ENCODE data around the gene SAMD10.
"Not testable (repeated sequence)": the region's sequence is repeated elsewhere in the genome, so short reads cannot be mapped to it uniquely, and the experiment has no call there.

SAMD10 gene

DNA sequence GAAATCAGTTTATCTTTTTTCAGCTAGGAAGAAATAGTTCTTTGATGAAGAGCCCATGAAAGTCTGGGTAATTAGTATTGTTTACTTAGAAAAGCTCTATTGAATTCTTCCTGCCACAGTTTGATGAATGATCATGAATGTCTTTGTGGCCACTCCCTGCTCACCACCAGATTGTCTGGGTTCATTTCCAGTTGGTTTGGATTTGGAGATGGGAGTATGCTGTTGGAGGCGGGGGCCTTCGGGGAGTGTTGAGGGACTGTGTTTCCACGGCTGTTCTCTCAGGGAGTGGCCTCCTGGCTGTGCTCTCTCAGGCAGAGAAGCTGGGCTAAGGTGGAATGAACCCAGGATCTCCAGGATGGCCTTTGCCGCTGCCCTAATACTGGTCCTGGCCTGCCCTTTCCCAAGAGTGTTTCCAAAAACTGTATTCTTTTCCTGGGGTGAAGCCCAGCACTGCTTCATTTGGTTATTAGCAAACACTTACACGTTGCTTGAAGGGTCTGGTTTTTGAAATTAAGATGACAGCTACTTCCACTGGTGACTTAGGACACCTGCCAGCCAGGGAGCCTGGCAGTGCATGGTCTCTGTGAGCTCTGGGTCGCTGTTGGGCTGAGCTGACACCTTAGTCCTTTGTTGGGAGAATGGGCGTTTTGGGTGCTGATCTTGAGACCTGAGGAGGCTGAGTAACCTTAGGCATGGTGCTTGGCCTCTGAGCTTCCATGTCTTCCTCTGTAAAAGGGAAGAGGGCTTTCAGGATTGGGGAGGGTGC is 24.7 kb upstream of the SAMD10 start:
- no peak overlapping the region for H3K4me3 ChIP-seq (ENCODE audit: low read depth, low read length)
- no peak for DNase-seq (ENCODE audit: low read depth)

DNA sequence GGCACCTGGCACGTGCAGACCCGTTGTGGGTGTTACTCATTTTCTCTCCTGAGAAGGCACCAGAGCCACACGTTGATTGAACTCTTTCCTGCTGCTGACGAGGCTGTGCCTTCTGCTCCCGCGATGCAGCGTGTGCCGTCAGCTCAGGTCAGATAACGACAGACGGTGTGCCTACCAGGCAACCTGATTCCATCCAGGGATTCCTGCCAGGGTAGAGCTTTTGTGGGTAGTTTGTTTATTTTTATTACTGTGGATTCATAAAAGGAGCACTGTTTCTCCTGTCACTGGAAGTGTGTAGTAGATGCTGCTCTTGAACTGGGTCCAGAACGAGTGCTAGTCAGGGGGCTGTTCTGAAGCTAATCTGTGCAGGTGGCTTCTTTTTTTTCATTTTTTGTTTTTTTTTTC is 22.2 kb upstream of the SAMD10 start:
- no peak overlapping the region for H3K4me3 ChIP-seq (ENCODE audit: low read depth, low read length)

GRCh38 chr20:64000906-64001305 is 21.5 kb upstream of the SAMD10 start:
- no peak overlapping the region for H3K4me3 ChIP-seq (ENCODE audit: low read depth, low read length)

More for the DNA sequence above, 22.2 kb upstream of the SAMD10 start:
- DNase-seq (ENCODE audit: low read depth) = no peak

DNA sequence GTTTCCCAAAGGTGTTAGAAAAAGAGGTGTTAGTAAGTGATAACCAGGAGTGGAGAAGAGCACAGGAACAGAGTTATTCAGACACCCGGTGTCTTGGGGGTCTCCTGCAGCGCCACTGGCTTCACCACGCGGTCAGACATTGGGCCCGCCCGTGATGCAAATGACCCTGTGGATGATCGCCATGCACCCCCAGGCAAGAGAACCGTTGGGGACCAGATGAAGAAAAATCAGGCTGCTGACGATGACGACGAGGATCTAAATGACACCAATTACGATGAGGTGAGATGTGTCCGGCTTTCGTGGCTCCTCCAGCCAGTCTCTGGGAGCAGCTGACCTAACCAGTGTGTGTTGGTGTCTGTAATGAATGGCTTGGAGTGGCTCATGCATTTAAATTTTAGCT is 3.5 kb upstream of the SAMD10 start:
- DNase-seq (ENCODE audit: low read depth) = no peak
- no peak overlapping the region for H3K4me3 ChIP-seq (ENCODE audit: low read depth, low read length)

More at GRCh38 chr20:64000906-64001305, 21.5 kb upstream of the SAMD10 start:
- DNase-seq (ENCODE audit: low read depth) = no peak

- H3K4me3 ChIP-seq (ENCODE audit: low read depth, low read length) = peak within 1 kb of the TSS; percentile 92
- DNase-seq (ENCODE audit: low read depth) = peak; percentile 81
Measured at GRCh38 chr20:63980806-63981728, 1.6 kb upstream of the SAMD10 start, which contains the start of gene PRPF6. Gene PRPF6 (plus strand): TSS chr20:63981132. CDS start chr20:63981246, 114 bp downstream.

- H3K4me3 ChIP-seq (ENCODE audit: low read depth, low read length) = peak overlapping the region; percentile 92
- DNase-seq (ENCODE audit: low read depth) = no peak
Measured at GRCh38 chr20:63980317-63980805, 919 bp upstream of the SAMD10 start.

DNA sequence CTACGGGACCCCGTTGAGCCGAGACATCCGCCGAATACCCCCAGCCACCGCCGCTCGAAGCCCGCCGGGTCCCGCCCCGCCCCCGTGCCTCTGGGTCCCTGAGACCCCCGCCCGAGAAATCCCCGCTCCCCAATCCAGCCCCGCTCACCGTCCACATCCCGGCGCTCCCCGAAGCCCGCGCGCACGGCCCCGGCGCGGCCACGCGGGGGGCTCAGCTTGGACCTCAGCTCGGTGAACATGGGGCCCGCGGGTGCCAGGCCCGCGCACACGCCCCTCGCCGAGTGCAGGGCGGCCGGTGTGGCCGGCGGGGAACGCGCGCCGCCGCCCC is 249 bp downstream of the SAMD10 start:
- no peak for DNase-seq (ENCODE audit: low read depth)
- peak overlapping the region; percentile 49 for H3K4me3 ChIP-seq (ENCODE audit: low read depth, low read length)

- DNase-seq (ENCODE audit: low read depth) = no peak
- H3K4me3 ChIP-seq (ENCODE audit: low read depth, low read length) = peak overlapping the region; percentile 49
Measured at GRCh38 chr20:63978319-63979228, 868 bp downstream of the SAMD10 start.

DNA sequence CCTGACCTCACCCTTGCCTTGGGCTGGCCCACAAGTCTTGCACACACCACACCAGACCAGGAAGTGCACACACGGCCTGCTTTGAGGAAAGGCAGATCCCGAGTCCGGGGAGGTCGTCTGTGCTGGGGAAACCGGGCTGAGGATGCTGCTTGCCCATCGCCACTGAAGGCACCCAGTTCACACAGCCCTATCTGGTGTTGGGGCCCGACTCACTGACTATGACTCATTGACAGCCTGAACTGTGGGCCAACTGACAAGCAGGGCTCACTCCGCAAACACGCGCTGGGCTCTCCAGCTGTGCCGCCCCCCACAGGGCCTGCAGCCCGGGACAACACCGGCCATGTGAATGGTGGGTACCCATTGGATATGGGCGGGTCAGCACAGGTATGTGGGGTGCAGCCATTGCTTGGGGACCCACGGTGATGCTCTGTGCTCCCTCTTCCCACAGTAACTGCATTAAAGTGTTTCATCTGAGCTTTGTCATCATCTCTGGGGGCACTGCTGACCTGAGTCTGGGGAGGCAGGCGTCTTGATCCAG is 1.6 kb downstream of the SAMD10 start:
- no peak for DNase-seq (ENCODE audit: low read depth)

GRCh38 chr20:63976980-63977738 is 2.3 kb downstream of the SAMD10 start:
- DNase-seq (ENCODE audit: low read depth) = no peak
- no peak overlapping the region for H3K4me3 ChIP-seq (ENCODE audit: low read depth, low read length)

More for the DNA sequence above, 1.6 kb downstream of the SAMD10 start:
- no peak overlapping the region for H3K4me3 ChIP-seq (ENCODE audit: low read depth, low read length)

DNA sequence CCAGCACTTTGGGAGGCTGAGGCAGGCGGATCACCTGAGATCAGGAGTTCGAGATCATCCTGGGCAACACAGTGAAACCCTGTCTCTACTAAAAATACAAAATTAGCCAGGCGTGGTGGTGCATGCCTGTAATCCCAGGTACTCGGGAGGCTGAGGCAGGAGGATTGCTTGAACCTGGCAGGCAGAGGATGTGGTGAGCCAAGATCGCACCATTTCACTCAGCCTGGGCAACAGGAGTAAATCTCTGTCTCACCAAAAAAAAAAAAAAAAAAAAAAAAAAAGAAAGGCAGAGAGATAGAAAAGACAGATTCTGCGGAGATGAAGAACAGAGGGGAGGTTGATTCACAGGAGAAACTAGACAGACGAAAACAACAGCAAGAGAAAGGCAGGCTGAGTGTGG is 2.9 kb downstream of the SAMD10 start:
- H3K4me3 ChIP-seq (ENCODE audit: low read depth, low read length); DNase-seq (ENCODE audit: low read depth): not testable (repeated sequence)

DNA sequence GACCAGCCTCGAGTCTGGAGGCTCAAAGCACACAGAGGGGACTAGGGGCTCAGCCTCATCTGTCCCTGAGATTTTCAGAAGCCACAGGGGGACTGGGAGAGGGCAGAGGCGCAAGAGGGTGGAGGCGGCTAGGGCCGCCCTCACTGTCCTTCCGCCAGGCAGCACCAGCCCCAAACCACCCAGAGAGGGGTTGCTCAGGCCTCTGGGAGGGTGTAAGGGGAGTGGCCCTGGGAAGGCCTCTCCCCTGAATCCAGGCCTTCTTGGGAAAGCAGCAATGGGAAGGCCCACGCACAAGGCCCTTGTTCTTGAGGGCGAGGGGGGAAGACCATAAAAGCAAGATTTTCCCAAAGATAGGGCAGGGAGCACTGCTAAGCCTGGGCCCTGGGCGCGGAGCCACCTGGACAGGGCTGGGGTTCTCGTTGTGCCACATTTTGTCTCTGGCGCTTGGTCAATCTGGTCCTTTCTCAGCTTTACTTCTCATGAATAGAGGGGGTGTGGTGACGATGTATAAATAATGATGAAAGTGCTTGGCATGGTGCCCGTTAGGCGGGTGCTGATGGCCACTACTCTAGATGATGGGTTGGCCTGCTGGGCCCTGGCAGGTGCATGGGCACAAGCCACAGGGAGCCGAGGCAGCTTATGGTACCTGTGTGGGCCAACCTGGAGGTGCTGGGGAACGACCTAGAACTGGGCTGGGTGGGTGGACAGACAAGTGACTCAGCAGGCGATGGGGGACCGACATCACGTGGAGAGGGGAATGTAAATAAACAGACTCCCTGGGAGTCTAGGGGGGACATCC is 4.8 kb downstream of the SAMD10 start:
- no peak overlapping the region for H3K4me3 ChIP-seq (ENCODE audit: low read depth, low read length)
- no peak for DNase-seq (ENCODE audit: low read depth)

DNA sequence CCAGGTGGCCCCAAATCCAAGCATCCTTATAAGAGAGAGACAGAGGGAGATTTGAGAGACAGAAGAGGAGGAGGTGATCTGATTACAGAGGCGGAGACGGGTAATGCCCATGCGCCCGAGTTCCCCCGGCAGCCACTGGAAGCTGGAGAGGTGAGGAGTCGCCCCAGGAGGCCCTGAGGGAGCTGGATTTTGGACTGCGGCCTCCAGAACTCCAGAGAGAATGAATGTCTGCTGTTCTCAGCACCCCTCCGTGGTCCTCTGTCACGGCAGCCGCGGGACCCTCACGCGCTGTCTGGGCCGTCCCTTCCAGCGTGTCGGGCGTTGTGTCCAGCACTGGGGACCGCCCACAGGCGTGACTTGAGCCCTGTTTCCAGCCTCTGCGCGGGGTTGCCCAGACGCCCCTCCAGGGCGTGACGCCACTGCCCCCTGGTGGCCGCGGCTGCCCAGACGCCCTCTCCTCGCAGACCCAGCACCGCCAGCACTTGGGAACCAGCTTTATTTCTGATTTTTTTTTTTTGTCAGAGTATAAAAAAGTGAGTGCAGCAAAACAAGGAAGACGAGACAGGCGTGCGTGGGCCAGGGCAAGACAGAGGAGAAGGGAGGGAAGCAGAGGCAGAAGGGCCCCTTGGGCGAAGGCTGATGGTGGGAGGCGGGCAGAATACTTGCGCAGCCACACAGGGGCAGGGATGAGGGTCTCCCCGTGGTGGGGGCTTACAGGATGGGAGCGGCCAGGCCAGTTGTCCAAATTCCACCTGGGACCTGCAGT is 5.6 kb downstream of the SAMD10 start:
- peak overlapping the region; percentile 53 for H3K4me3 ChIP-seq (ENCODE audit: low read depth, low read length)
- no peak for DNase-seq (ENCODE audit: low read depth)

GRCh38 chr20:63973160-63973479 is 6.3 kb downstream of the SAMD10 start:
- H3K4me3 ChIP-seq (ENCODE audit: low read depth, low read length) = no peak overlapping the region
- no peak for DNase-seq (ENCODE audit: low read depth)

- DNase-seq (ENCODE audit: low read depth) = no peak
- H3K4me3 ChIP-seq (ENCODE audit: low read depth, low read length) = no peak overlapping the region
Measured at GRCh38 chr20:63972312-63973159, 6.9 kb downstream of the SAMD10 start.

DNA sequence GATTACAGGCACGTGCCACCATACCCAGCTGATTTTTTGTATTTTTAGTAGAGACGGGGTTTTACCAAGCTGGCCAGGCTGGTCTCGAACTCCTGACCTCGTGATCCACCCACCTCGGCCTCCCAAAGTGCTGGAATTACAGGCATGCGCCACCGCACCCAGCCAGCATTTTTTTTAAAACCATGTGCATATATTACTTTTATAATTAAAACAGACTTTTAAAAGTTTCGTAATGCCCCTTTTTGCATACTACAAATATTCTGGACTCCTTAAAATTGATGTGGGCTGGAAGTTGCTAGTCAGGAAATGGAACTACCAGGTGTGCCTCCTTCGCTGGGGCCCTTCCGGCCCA is 7.5 kb downstream of the SAMD10 start:
- DNase-seq (ENCODE audit: low read depth); H3K4me3 ChIP-seq (ENCODE audit: low read depth, low read length): not testable (repeated sequence)
